HepG2 (cell line): ENCODE measurements around the gene SLC7A8. TPM values are rescaled to one million over a fixed set of nuclear protein-coding genes. Genes with fewer than 3 reads are reported as not detected.

ENCODE experiments used
- ELF1 ChIP-seq: sonication (generic); formaldehyde crosslinking; IDR thresholded peaks from 2 replicates; pipeline ENCODE4 v1.4.0; 2020; ENCODE audit warnings: missing genetic modification reagents
- FOXK2 ChIP-seq: fragments of 450-650 bp; IDR thresholded peaks from 2 replicates; pipeline ENCODE4 v1.6.1; 2016
- HMGXB4 ChIP-seq, 2 experiments: sonication (generic) in 1 of 2; formaldehyde crosslinking in 1 of 2; IDR thresholded peaks; 2 replicates each; pipeline versions ENCODE4 v1.4.0 to v1.6.1; 2018 to 2020; ENCODE audit warnings: missing genetic modification reagents in 2 of 2, borderline replicate concordance in 1 of 2, low read depth in 1 of 2, mild to moderate bottlenecking in 1 of 2, missing biosample characterization in 1 of 2
- KLF11 ChIP-seq: IDR thresholded peaks from 2 replicates; pipeline ENCODE4 v1.6.1; 2016; ENCODE audit warnings: missing compliant biosample characterization
- KLF13 ChIP-seq: sonication (generic); formaldehyde crosslinking; IDR thresholded peaks from 2 replicates; pipeline ENCODE4 v1.4.0; 2020; ENCODE audit warnings: mild to moderate bottlenecking, missing genetic modification reagents
- KLF15 ChIP-seq: sonication (generic); formaldehyde crosslinking; IDR thresholded peaks from 2 replicates; pipeline ENCODE4 v1.8.1; 2023; ENCODE audit warnings: borderline replicate concordance, mild to moderate bottlenecking, inconsistent platforms, missing genetic modification reagents, mixed read lengths
- MBNL3 ChIP-seq: fragments of 250-450 bp; sonication (Bioruptor Pico); conservative IDR thresholded peaks from 2 replicates; pipeline ENCODE4 v1.8.0; 2022; ENCODE audit warnings: mild to moderate bottlenecking, inconsistent platforms
- PRDM4 ChIP-seq: sonication (generic); formaldehyde crosslinking; IDR thresholded peaks from 2 replicates; pipeline ENCODE4 v1.9.0; 2021; ENCODE audit warnings: missing genetic modification reagents, borderline replicate concordance
- REXO4 ChIP-seq: sonication (generic); formaldehyde crosslinking; IDR thresholded peaks from 2 replicates; pipeline ENCODE4 v1.8.0; 2022; ENCODE audit warnings: missing genetic modification reagents, mild to moderate bottlenecking, borderline replicate concordance
- THYN1 ChIP-seq: sonication (generic); formaldehyde crosslinking; IDR thresholded peaks from 2 replicates; pipeline ENCODE4 v1.8.1; 2023; ENCODE audit warnings: low read depth, mild to moderate bottlenecking, moderate library complexity, missing genetic modification reagents, borderline replicate concordance
- ZBTB40 ChIP-seq, 2 experiments: fragments of 450-650 bp in 1 of 2; sonication (generic) in 1 of 2; formaldehyde crosslinking in 1 of 2; IDR thresholded peaks; 2 replicates each; pipeline versions ENCODE4 v1.6.1 to v1.8.0; 2016 to 2022; ENCODE audit warnings: antibody characterized with exemption in 1 of 2, mild to moderate bottlenecking in 1 of 2, missing genetic modification reagents in 1 of 2
- ZNF230 ChIP-seq: sonication (generic); formaldehyde crosslinking; IDR thresholded peaks from 2 replicates; pipeline ENCODE4 v1.4.0; 2020; ENCODE audit warnings: mild to moderate bottlenecking, missing genetic modification reagents
- ZNF44 ChIP-seq: sonication (generic); formaldehyde crosslinking; IDR thresholded peaks from 2 replicates; pipeline ENCODE4 v1.5.1; 2020; ENCODE audit warnings: mild to moderate bottlenecking, missing genetic modification reagents
- ZNF616 ChIP-seq: sonication (generic); formaldehyde crosslinking; IDR thresholded peaks from 2 replicates; pipeline ENCODE4 v1.5.0; 2020; ENCODE audit warnings: low read depth, mild to moderate bottlenecking, missing genetic modification reagents
- ZNF883 ChIP-seq: sonication (generic); formaldehyde crosslinking; IDR thresholded peaks from 2 replicates; pipeline ENCODE4 v1.5.1; 2020; ENCODE audit warnings: mild to moderate bottlenecking, missing genetic modification reagents; ENCODE audit errors: not compliant biosample characterization
- polyA plus RNA-seq, 8 experiments: library from polyadenylated mRNA; depleted of rRNA in 3 of 8; stranded (reverse) in 7 of 8; unstranded in 1 of 8; fragments of >200 nt; fragmentation: Illumina TruSeq in 4 of 8; extraction: Trizol in 4 of 8; gene quantifications; 2 replicates each; pipeline versions ENCODE4 v1.2.1 to v1.2.3, GENCODE V29; 2011 to 2016; ENCODE audit warnings: low read depth in 4 of 8, missing spikeins in 1 of 8, mixed read lengths in 1 of 8; ENCODE audit not compliant: insufficient read depth in 1 of 8
- total RNA-seq, 5 experiments: library from RNA; depleted of rRNA; stranded (reverse); fragments of >200 nt; fragmentation: Illumina TruSeq; extraction: Trizol; gene quantifications; 2 replicates each; pipeline ENCODE4 v1.2.3, GENCODE V29; 2016; ENCODE audit warnings: low read depth in 1 of 5

SLC7A8 gene
- total and polyA plus RNA-seq, 2 of the 13 experiments (the other 11 are each of a cell fraction or from before 2014, with no cell fraction given), result 0.25 TPM; not detected in 1

GRCh38 chr14:23094666-23095195, 88.7 kb downstream of the SLC7A8 start, which contains the start of gene ACIN1 (continued):
- TF ChIP-seq ZBTB40 (IDR thresholded peaks at IDR 0.05), result no peak
- TF ChIP-seq ZBTB40 (CRISPR knock-in tag; IDR thresholded peaks at IDR 0.05), result peak; percentile 96
- peak; percentile 93; the same call in 1 of the 2 replicates for TF ChIP-seq ZNF44 (CRISPR knock-in tag)
- peak; percentile 97 to 99 for TF ChIP-seq HMGXB4 (CRISPR knock-in tag; IDR thresholded peaks at IDR 0.05; ENCODE audit: borderline replicate concordance in 1 of 2, low read depth in 1 of 2)
- no peak for TF ChIP-seq FOXK2
- TF ChIP-seq ELF1 (CRISPR knock-in tag), result no peak
- no peak; the same call in none of the 2 replicates for TF ChIP-seq ZNF616 (CRISPR knock-in tag)
- no peak for TF ChIP-seq MBNL3
- TF ChIP-seq PRDM4 (CRISPR knock-in tag), result no peak
- peak; percentile 96; the same call in 1 of the 2 replicates for TF ChIP-seq KLF13
- TF ChIP-seq ZNF883 (CRISPR knock-in tag), result peak; percentile 99
- TF ChIP-seq KLF15, result peak; percentile 92; the same call in 1 of the 2 replicates
- peak; percentile 94; the same call in 1 of the 2 replicates for TF ChIP-seq THYN1
- TF ChIP-seq REXO4 (CRISPR knock-in tag), result peak; percentile 18; the same call in 1 of the 2 replicates
- peak; percentile 100 for TF ChIP-seq ZNF230 (CRISPR knock-in tag)
- TF ChIP-seq KLF11, result peak; percentile 82; the same call in 1 of the 2 replicates
